ENCODE data around the gene RASSF8. TPM values are rescaled to one million over a fixed set of nuclear protein-coding genes. Genes with fewer than 3 reads are reported as not detected.

RASSF8 gene
- total RNA-seq, 1 donor from 2014 or later = 74.3 TPM

DNA sequence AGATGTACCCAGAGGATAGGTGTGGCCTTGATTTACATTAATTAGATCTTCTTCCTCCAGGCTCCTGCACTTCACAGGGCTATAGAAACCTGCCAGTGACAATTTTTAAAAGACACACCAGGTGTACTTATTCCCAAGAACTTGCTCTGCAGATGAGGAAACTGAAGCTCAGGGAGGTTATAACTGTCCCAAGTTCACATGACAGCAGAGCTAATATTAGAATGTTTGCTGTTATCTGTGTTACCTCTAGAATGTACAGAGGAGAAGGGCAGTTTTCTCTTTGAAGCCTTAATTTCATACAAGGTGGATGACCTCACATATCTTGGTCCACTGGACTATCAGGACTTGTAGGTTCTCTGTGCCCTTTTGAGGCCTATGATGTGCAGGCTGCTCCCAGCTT lies 27.7 kb downstream of the RASSF8 start:
- no peak for TF ChIP-seq CTCF (IDR thresholded peaks at IDR 0.05)
- H3K9me3 Mint-ChIP-seq (ENCODE audit: unreplicated experiment) = no peaks in the 10 kb centered on the region
- no peaks in the 10 kb centered on the region for H3K27me3 Mint-ChIP-seq (ENCODE audit: unreplicated experiment)
- H3K4me1 Mint-ChIP-seq (ENCODE audit: unreplicated experiment) = peaks cover 24% of the 10 kb centered on the region
- H3K4me3 Mint-ChIP-seq (ENCODE audit: unreplicated experiment) = no peak overlapping the region
- H3K27ac Mint-ChIP-seq (ENCODE audit: unreplicated experiment) = no peak overlapping the region
- no peaks in the 10 kb centered on the region for H3K36me3 Mint-ChIP-seq (ENCODE audit: unreplicated experiment)
- no peak for DNase-seq (ENCODE audit: extremely low spot score, unreplicated experiment)

DNA sequence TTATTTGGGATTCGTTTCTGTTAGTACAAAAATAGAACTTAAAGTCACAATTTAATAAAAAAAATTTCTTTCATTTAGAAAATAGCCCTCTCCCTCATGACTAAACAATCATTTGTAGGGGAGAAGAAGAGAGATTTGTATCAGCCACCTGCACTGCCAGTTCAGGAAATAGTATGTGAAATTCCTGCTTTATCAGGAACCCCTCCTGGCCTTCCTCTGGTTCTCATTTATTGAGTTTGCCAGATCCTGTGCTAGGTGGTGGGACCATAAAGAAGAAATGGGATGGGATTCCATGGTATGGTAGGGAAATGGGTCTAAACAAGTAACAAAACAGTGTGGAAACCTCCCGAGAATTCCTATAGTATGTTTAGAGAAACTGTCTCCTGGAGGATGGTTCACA lies 30.0 kb downstream of the RASSF8 start:
- no peak for DNase-seq (ENCODE audit: extremely low spot score, unreplicated experiment)
- no peak overlapping the region for H3K4me3 Mint-ChIP-seq (ENCODE audit: unreplicated experiment)
- no peaks in the 10 kb centered on the region for H3K9me3 Mint-ChIP-seq (ENCODE audit: unreplicated experiment)
- no peak overlapping the region for H3K27ac Mint-ChIP-seq (ENCODE audit: unreplicated experiment)
- H3K36me3 Mint-ChIP-seq (ENCODE audit: unreplicated experiment) = no peaks in the 10 kb centered on the region
- TF ChIP-seq CTCF (IDR thresholded peaks at IDR 0.05) = no peak
- H3K27me3 Mint-ChIP-seq (ENCODE audit: unreplicated experiment) = no peaks in the 10 kb centered on the region
- H3K4me1 Mint-ChIP-seq (ENCODE audit: unreplicated experiment) = peaks cover 32% of the 10 kb centered on the region

GRCh38 chr12:25990495-25990894 lies 32.0 kb downstream of the RASSF8 start:
- no peak for DNase-seq (ENCODE audit: extremely low spot score, unreplicated experiment)
- Mint-ChIP-seq H3K4me3 (ENCODE audit: unreplicated experiment) (no peak overlapping the region), H3K9me3 (ENCODE audit: unreplicated experiment) (no peaks in the 10 kb centered on the region), H3K27ac (ENCODE audit: unreplicated experiment) (no peak overlapping the region), H3K36me3 (ENCODE audit: unreplicated experiment) (no peaks in the 10 kb centered on the region), H3K27me3 (ENCODE audit: unreplicated experiment) (no peaks in the 10 kb centered on the region), H3K4me1 (ENCODE audit: unreplicated experiment) (peaks cover 43% of the 10 kb centered on the region)
- TF ChIP-seq CTCF (IDR thresholded peaks at IDR 0.05) = no peak

DNA sequence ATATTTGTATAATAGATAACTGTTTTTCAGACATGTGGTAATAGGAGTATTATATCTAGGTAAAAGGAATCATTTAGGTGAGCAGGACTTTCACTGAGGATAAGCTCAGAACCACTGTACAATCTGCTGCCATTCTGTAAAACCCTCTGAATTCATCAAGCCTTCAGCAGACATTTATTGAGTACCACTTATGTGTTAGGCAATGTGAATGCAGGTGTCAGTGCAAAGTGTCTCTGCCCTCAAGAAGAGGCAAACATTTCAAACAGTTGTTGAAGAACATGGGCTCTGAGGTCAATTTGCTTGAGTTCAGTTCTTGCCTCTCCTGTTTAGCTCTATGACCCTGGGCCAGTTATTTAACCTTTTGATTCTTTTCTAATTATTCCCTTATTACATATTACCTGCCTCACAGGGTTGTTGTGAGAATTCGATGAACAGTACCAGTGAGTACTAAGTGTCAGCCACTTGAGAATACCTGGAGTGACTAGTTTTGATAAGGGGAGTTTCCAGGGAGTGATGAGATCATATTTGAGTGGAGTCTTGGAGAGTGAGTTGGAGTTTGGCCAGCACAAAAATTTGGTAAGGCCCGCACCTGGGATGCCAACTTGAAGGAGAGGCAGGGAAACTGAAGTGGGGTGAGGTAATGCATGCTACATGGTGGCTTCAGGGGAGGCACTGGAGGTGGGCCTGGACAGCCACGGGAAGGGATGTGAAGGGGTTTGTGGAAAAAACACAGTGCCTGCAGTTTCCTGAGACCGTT lies 33.7 kb downstream of the RASSF8 start:
- no peak for TF ChIP-seq CTCF (IDR thresholded peaks at IDR 0.05)
- no peaks in the 10 kb centered on the region for H3K9me3 Mint-ChIP-seq (ENCODE audit: unreplicated experiment)
- peaks cover 55% of the 10 kb centered on the region for H3K4me1 Mint-ChIP-seq (ENCODE audit: unreplicated experiment)
- H3K27ac Mint-ChIP-seq (ENCODE audit: unreplicated experiment) = peak overlapping the region; percentile 46
- H3K4me3 Mint-ChIP-seq (ENCODE audit: unreplicated experiment) = no peak overlapping the region
- H3K27me3 Mint-ChIP-seq (ENCODE audit: unreplicated experiment) = no peaks in the 10 kb centered on the region
- DNase-seq (ENCODE audit: extremely low spot score, unreplicated experiment) = no peak
- no peaks in the 10 kb centered on the region for H3K36me3 Mint-ChIP-seq (ENCODE audit: unreplicated experiment)

GRCh38 chr12:25993901-25994651 lies 35.6 kb downstream of the RASSF8 start:
- Mint-ChIP-seq H3K36me3 (ENCODE audit: unreplicated experiment) (no peaks in the 10 kb centered on the region), H3K4me1 (ENCODE audit: unreplicated experiment) (peaks cover 67% of the 10 kb centered on the region), H3K27ac (ENCODE audit: unreplicated experiment) (peak overlapping the region; percentile 79)

More at GRCh38 chr12:25993901-25994651, 35.6 kb downstream of the RASSF8 start:
- Mint-ChIP-seq H3K9me3 (ENCODE audit: unreplicated experiment) (no peaks in the 10 kb centered on the region), H3K27me3 (ENCODE audit: unreplicated experiment) (no peaks in the 10 kb centered on the region), H3K4me3 (ENCODE audit: unreplicated experiment) (no peak overlapping the region)
- DNase-seq (ENCODE audit: extremely low spot score, unreplicated experiment) = no peak
- TF ChIP-seq CTCF (IDR thresholded peaks at IDR 0.05) = no peak
